Mucosa of descending colon (tissue), 3 donors: ENCODE data around the gene AHNAK2. TPM values are rescaled to one million over a fixed set of nuclear protein-coding genes. Genes with fewer than 3 reads are reported as not detected.
A peak's percentile ranks its signal among the peaks of the same experiment; 100 is the strongest.

Source experiments
- ATAC-seq: fragments of 200-7000 bp; cut with Tn5 transposase; one replicate; pipeline ENCODE4 v1.9.1; 2020; ENCODE audit warnings: mild to moderate bottlenecking, moderate library complexity
- DNase-seq, 3 donors: peaks; one replicate each; pipeline ENCODE4 v3.0.0-alpha.2; 2020
- H3K36me3 ChIP-seq: fragments of 200-600 bp; one replicate; pipeline ENCODE4 v1.8.0; 2021; ENCODE audit warnings: low read depth, mild to moderate bottlenecking
- H3K4me1 ChIP-seq: fragments of 200-600 bp; one replicate; pipeline ENCODE4 v1.8.0; 2021; ENCODE audit warnings: low read depth, mild to moderate bottlenecking
- H3K4me3 ChIP-seq: fragments of 200-600 bp; one replicate; pipeline ENCODE4 v1.8.0; 2021; ENCODE audit warnings: mild to moderate bottlenecking
- H3K9me3 ChIP-seq: fragments of 200-600 bp; one replicate; pipeline ENCODE4 v1.8.0; 2021; ENCODE audit warnings: mild to moderate bottlenecking
- intact Hi-C, 2 donors: fragments of 100-400 bp; cut with DNase I in 1 of 2; cut with micrococcal nuclease in 1 of 2; formaldehyde crosslinking; loops; one replicate each; pipeline versions ENCODE4 v1.11.0 to v1.11.1; 2022; cut with DNase I, micrococcal nuclease
- total RNA-seq, 3 donors: library from RNA; stranded (reverse); fragmentation: NEBNext Ultra II Directional in 2 of 3; extraction: Animal tissue kit (Norgen Biotek cat#: 25700) in 2 of 3; gene quantifications; one replicate each; pipeline versions ENCODE4 v1.2.1 to v1.2.4, GENCODE V29; 2021 to 2023
- TF ChIP-seq, protein P1 (sequence below): fragments of 200-600 bp; IDR thresholded peaks from one replicate; pipeline ENCODE4 v1.8.0; 2022; ENCODE audit warnings: antibody characterized with exemption, mild to moderate bottlenecking
- donor health status: DM: no; HTN: no; CAD: no; lungs with moderate emphysema.
- donor health status: DM: no; HTN: no; CAD: no.
- donor health status: DM: no; HTN: yes; CAD: no.

Gene AHNAK2
- total RNA-seq, 3 donors from 2014 or later, result 4.6 to 145 (median 20.3) TPM

GRCh38 chr14:104999361-104999760 lies 21.2 kb upstream of the AHNAK2 start:
- no peak for ATAC-seq
- Histone ChIP-seq H3K4me1 (no peaks in the 10 kb centered on the region), H3K36me3 (no peaks in the 10 kb centered on the region), H3K4me3 (no peak overlapping the region), H3K9me3 (no peaks in the 10 kb centered on the region)
- intact Hi-C loops, result no loop called here
- DNase-seq, result no peak
- TF ChIP-seq, protein P1, sequence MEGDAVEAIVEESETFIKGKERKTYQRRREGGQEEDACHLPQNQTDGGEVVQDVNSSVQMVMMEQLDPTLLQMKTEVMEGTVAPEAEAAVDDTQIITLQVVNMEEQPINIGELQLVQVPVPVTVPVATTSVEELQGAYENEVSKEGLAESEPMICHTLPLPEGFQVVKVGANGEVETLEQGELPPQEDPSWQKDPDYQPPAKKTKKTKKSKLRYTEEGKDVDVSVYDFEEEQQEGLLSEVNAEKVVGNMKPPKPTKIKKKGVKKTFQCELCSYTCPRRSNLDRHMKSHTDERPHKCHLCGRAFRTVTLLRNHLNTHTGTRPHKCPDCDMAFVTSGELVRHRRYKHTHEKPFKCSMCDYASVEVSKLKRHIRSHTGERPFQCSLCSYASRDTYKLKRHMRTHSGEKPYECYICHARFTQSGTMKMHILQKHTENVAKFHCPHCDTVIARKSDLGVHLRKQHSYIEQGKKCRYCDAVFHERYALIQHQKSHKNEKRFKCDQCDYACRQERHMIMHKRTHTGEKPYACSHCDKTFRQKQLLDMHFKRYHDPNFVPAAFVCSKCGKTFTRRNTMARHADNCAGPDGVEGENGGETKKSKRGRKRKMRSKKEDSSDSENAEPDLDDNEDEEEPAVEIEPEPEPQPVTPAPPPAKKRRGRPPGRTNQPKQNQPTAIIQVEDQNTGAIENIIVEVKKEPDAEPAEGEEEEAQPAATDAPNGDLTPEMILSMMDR, result no peak

DNA sequence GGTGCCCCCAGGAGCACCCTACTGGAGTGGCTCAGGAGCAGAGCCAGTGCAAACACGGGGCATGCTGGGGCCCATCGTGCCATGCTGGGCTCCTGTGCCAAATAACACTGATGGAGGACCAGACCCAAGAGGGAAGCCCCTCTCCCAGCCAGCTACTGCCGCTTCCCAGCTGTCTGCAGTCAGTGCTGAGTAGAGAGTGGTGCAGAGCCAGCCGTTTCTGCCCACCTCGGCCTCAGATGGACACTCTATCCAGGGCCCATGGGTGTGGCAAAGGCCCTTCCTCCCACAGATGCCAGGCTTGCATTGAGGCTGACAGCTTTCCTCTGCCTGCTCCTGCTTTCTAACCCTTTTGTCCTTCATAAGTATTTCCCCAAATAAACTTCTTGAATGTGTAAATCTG lies 20.6 kb upstream of the AHNAK2 start:
- H3K9me3 ChIP-seq, result no peaks in the 10 kb centered on the region
- no peak overlapping the region for H3K4me3 ChIP-seq
- H3K4me1 ChIP-seq, result no peaks in the 10 kb centered on the region
- TF ChIP-seq, protein P1, result no peak
- intact Hi-C loops, result no loop called here
- no peak for DNase-seq
- ATAC-seq, result no peak
- H3K36me3 ChIP-seq, result no peaks in the 10 kb centered on the region

GRCh38 chr14:104996483-104996882 lies 18.3 kb upstream of the AHNAK2 start:
- H3K36me3 ChIP-seq, result no peaks in the 10 kb centered on the region
- intact Hi-C loops, result no loop called here
- ATAC-seq, result no peak

DNA sequence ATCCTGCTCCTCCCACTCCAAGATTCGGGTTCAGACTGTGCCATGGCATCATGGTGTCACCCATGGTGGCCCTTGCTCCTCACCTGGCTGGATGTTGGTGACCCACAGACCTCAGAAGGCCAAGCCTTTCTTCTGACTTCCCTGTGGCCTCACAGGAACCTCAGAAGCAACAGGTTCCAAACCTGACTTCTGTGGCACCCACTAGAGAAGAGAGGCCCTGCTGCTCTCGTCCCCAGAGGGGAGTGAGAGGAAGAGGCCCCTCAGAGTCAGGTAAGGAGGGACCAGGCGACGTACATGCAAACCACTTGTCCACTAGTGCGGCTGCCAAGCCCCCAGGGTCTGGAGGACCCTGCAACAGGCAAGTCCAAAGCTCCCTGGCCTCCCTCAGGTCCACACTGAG lies 17.9 kb upstream of the AHNAK2 start:
- no peak overlapping the region for H3K4me3 ChIP-seq
- TF ChIP-seq, protein P1, result no peak
- no peaks in the 10 kb centered on the region for H3K9me3 ChIP-seq
- intact Hi-C loops, result no loop called here
- no peak for ATAC-seq
- H3K36me3 ChIP-seq, result no peaks in the 10 kb centered on the region
- H3K4me1 ChIP-seq, result no peaks in the 10 kb centered on the region
- DNase-seq, result peak in 1 of 3 donors; percentile 27

More at GRCh38 chr14:104996483-104996882, 18.3 kb upstream of the AHNAK2 start:
- Histone ChIP-seq H3K9me3 (no peaks in the 10 kb centered on the region), H3K4me1 (no peaks in the 10 kb centered on the region), H3K4me3 (no peak overlapping the region)
- TF ChIP-seq, protein P1, result no peak
- DNase-seq, result no peak

GRCh38 chr14:104994978-104995377 lies 16.8 kb upstream of the AHNAK2 start:
- DNase-seq, result peak in 1 of 3 donors; percentile 33
- Histone ChIP-seq H3K36me3 (no peaks in the 10 kb centered on the region), H3K4me1 (no peaks in the 10 kb centered on the region), H3K9me3 (no peaks in the 10 kb centered on the region), H3K4me3 (no peak overlapping the region)
- no peak for ATAC-seq
- intact Hi-C loops, result no loop called here
- TF ChIP-seq, protein P1, result no peak
